HG02759 (cell line): ENCODE data around the gene KCNJ5.
A peak's percentile ranks its signal among the peaks of the same experiment; 100 is the strongest.

Experiments used
- ATAC-seq: cut with Tn5 transposase; IDR thresholded peaks from one replicate; pipeline ENCODE4 v1.9.1; 2021; ENCODE audit warnings: mild to moderate bottlenecking, moderate library complexity; ENCODE audit not compliant: unreplicated experiment

Gene KCNJ5

DNA sequence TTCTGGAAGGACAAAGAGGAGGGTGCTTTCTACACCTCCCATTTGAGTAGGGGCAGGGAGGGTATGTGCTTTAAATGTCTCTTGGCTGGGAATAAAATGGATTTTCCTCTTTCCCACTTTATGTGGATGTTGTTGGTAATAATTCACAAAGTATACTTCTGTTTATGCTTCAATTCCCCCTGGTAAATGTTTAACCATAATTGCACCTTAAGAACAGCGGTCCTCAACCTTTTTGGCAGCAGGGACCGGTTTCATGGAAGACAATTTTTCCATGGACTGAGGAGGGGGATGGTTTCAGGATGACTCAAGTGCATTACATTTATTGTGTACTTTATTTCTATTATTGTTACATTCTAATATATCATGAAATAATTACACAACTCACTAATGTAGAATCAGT is 55.5 kb downstream of the KCNJ5 start:
- no peak for ATAC-seq

DNA sequence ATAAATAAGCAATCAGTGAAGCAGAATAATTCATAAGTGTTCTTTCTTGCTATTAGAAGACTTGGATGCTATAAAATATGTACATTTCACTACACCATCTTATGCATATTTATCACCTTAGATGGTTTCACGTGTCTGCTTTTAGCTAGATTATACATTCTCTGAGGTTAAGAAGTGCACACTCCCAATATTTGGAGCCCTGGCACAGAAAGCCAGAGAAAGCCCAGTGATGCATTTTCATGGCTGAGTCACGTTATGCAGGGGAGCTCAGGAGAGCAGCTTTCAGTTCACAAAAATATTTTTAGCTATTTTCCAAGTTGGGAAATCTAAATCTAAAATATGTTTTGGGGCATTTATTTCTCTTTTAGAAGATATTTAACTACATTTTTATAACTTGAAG is 56.6 kb downstream of the KCNJ5 start:
- no peak for ATAC-seq

DNA sequence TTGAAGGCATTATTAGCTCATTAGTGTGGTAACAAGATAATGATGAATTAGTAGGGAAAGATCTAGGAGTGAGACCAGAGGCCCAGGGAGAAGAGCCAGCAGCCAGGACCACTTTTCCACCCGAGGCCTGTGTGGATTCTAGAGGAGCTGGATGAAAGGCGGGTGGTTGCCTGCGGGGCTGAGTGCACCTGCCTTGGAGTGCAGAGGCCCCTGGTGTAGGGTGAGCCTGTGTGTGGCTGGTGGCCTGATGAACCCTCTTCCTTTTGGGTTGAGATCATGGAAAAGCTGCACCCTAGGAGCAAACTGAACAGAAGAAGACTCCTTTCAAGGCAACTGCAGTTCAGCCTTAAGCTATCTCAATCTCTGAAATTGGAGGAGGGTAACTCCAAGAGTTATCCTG is 57.4 kb downstream of the KCNJ5 start:
- no peak for ATAC-seq

DNA sequence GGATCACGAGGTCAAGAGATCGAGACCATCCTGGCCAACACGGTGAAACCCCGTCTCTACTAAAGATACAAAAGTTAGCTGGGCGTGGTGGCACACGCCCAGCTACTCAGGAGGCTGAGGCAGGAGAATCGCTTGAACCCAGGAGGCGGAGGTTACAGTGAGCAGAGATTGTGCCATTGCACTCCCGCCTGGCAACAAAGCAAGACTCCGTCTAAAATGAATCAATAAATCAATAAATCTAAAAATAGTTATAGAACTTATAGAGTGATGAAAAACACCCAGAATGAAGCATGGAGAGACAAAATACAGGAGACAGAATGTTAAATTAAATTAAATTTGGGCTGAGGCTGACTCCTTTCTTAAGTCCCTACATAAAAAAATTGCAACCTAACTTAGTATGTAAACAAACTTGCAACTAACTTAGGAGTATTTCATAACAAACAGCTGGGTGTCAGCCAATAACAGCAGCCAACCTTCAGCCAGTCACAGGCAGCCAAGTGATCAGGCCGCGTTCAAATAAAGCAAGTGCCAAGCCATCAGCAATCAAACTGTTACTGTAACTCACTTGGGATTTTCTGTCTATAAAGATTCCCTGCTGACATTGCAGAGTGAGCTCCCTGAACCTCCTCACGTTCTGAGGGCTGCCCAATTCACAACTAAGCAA is 58.8 kb downstream of the KCNJ5 start:
- ATAC-seq = no peak

DNA sequence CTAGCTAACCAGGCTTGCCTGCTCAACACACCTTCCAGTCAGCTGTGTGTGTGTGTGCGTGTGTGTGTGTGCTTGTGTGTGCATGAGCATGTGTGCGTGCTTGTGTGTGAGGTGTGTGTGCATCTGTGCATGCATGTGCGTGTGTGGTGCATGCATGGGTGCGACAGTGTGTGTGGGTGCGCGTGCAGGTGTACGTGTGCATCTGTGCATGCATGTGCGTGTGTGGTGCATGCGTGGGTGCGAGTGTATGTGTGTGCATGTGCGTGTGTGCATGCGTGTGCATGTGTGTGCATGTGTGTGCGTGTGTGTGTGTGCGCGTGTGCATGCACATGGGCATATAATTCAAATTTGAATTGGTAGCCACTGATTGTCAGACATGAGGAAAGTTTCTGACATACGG is 62.0 kb downstream of the KCNJ5 start:
- ATAC-seq = no peak

DNA sequence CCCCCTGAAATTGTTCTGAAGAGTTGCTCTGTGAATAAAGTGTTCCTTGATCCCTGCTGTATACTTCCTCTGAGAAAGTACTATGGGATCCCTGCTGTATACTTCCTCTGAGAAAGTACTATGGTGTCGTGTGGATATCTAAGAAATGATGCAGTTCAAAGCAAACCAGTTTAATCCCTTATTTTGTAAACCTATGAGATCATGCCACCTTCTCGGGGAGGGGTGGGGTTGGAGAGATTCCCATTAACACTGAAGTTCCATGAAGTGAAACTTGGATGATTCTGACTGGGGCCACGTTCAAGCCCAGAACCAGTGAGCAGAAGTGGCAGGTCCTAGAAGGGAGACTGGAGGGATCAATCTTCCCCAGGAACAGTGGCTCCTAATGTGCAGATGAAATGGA is 64.5 kb downstream of the KCNJ5 start:
- ATAC-seq = no peak

DNA sequence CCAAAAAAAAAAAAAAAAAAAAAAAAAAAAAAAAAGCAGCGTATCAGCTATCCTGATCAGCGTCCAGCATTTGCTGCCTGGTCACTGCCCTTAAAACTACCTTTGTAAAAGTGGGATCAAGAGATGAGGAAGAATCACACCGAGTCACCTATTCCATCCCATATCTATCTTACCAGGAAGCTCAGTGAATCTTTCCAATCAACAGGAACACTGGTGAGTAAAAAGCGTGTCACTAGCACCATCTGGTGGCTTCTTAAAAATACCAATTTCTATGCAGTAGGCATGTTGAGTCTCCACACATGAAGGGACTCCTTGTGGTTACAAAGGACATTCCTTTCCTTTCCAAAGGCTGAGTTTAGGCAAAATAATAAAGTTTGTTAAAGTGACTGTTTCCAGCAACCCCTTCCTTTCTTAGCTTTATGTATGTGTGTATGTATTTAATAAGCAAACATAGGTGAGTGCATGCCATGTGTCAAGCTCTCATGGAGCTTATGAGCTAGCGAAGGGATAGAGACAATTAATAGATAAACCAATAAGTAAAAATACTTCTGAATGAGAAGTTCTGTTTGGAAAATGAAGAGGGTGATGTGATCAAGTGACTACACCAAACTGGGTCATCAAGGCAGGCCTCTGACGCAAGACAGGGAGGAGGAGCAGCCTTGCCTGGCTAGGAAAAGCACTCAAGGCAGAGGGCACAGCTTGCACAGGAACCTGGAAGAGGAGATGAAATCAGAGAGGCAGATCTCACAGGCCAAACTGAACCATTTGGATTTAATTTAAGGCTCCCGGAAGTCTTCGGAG is 65.4 kb downstream of the KCNJ5 start:
- peak; percentile 56 for ATAC-seq

DNA sequence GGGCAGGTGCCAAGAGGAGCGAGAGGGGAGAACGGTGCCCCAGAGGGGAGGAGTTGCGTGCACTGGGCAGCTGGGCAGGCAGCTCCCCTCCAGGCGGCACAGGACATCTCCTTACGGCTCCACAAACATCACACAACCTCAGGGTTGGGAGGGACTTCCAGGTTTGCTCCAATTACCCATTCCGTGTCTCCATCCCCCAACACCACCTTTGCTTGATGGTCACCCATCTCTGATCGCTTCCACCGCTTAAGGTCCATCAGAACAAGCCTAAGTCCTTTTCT is 66.0 kb downstream of the KCNJ5 start:
- no peak for ATAC-seq

DNA sequence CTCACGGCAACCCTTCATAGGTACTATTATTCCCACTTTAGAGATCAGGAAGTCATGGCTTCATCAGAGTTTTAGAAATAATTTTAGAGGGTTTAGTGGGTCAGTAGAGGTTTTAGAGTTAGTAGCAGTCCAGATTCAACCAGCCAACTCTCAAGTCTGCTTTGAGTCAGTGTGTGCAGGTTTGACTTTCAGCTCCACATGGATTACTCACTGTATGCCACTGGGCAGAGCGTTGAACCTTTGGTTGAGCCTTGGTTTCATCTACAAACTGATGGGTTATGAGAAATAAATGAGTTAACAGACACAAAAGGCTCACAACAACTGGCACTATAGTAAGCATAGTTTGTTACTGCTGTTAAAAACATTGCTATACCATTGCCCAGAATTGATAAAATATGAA is 70.5 kb downstream of the KCNJ5 start:
- no peak for ATAC-seq

DNA sequence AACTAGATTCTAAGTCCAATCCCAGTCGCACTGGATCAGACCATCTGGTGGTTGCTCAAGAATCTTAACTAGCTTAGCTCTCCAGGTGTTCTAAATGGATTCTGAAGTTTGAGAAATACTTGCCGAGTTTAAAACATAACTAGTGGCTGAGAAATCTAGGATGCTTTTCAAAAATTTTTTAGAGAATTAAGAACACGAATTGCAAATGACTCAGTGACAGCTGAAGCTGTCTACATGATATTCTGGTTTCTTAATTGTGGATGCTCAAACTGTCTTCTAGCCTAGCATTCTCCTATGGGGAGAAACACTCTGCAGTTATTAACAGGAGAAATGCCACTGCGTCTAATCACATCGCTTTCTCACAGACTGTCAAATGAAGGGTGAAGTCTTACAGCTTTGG is 71.7 kb downstream of the KCNJ5 start:
- no peak for ATAC-seq

DNA sequence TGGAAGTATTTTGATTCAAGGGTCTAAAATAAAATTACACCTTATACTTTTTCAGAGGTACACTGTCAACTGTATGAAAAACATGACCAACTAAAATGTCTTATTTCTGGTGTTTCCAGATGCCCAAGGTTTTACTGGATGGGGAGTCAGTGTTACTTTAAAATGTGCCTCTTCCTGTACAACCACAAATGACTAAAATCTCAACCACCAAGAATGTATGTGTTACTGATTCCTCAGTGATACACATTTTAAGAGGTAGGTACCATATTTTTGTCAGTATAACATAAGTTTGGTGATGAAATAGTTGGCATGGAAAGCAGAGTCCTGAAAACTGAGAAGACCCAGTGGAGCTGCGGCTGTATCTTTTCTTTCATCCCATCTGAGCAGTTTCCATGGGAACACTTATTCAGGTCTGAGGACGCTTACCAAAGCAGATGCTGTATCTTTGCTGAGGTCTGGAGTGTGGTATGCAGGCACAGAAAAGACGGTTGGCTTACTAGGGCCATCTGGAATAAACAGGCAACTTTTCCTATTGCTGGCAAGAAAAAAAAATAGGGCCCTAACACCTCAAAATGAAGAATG is 72.7 kb downstream of the KCNJ5 start:
- no peak for ATAC-seq

DNA sequence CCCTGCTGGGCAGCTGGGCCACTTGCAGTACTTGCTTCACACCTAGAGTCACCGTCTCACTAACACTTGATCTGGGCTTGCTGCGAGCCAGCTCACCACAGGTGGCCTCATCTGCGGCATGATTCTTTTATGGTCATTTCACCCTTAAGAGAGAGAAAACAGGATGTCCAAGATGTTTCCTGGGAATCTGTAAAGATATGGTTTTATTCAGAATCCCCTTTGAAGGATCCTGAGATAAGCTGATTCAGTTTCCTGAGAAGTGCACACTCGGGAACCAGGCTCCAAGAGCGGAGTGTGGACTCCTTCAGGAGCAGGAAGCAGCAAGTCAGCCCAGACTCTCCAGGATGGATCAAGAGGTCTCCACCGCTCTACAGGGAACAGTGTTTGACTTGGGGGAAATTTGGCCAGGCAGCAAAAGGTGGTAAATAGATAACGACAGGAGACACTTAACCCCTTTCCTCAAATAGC is 73.3 kb downstream of the KCNJ5 start:
- ATAC-seq = no peak

DNA sequence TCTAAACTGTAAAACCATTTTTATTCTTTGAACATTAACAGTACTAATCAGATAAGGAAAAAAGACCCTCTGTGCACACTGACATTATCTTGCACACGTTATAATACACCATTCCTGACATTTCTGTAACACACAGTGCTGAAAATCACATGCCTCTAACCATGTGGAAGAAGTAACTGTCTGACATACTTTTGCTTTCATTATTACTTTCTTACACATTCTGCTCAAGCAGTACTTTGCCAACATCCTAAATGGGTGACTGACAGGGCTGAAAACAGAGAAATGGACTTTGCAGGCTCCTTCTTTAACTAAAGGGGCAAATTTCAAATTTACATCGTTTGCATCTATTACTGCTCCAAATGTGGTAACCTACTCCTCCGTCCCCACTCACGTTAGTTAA is 74.3 kb downstream of the KCNJ5 start:
- peak; percentile 99 for ATAC-seq

DNA sequence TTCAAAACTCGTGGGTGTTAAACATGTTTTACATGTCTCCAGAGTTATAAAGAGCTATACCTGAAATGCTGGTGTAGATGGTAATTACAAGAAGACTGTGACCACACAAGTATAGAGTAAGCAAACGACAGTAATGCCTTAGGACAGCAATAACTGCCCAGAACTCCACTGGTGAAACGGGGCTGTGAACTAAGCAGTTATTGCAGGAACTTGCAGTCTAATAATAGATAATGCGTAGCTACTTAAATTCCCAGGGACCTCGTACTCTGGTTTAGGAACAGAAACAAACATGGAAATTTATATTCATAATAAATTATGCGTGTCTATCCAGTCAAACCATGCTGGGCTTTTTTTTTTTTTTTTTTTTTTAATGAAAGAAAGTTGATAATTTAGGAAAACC is 76.4 kb downstream of the KCNJ5 start:
- ATAC-seq = no peak

DNA sequence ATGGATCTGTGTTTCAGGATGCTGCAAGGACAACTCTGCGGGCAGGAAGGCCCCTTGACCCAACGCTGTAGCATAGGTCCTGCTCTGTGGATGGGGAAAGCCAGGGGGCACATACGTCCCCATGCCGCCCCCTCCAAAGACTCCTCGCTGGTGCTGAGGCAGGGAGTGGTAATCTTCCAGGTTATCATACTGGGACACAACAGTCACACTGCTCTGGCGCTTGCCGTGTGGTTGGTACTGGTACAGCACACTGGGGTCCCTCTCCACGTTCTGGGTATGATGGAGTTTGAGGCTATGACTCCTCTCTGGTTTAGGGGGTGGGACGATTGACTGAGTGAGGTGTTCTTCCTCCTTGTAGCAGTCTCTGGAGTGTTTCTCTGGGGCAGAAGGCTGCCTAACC is 77.8 kb downstream of the KCNJ5 start:
- ATAC-seq = no peak
